ENCODE measurements around the gene SRP68. TPM values are rescaled to one million over a fixed set of nuclear protein-coding genes. Genes with fewer than 3 reads are reported as not detected.

The SRP68 gene
- total RNA-seq = 45.7 and 53.2 TPM in 2 replicates

GRCh38 chr17:76072148-76072858, at the start of gene SRP68:
TSS of gene SRP68 (minus strand) at chr17:76072517. CDS start at chr17:76072491, 26 bp downstream.
- peak; percentile 86 for DNase-seq (ENCODE audit: low read depth)
- Histone ChIP-seq H3K36me3 (ENCODE audit: control insufficient read depth, insufficient read depth, low read length) (no peaks in the 10 kb centered on the region), H3K27me3 (ENCODE audit: control insufficient read depth, insufficient read depth, low read length) (peaks cover 39% of the 10 kb centered on the region), H3K4me3 (ENCODE audit: low read depth, low read length) (peak within 1 kb of the TSS; percentile 84)
- no peak for TF ChIP-seq CTCF (IDR thresholded peaks at IDR 0.05; ENCODE audit: insufficient read depth, low read length, poor library complexity, severe bottlenecking)

GRCh38 chr17:76121932-76122430, 49.7 kb upstream of the SRP68 start:
- no peak overlapping the region for H3K4me3 ChIP-seq (ENCODE audit: low read depth, low read length)
- no peaks in the 10 kb centered on the region for H3K27me3 ChIP-seq (ENCODE audit: control insufficient read depth, insufficient read depth, low read length)
- DNase-seq (ENCODE audit: low read depth) = no peak

GRCh38 chr17:76120658-76121008, 48.3 kb upstream of the SRP68 start:
- Histone ChIP-seq H3K27me3 (ENCODE audit: control insufficient read depth, insufficient read depth, low read length) (no peaks in the 10 kb centered on the region), H3K4me3 (ENCODE audit: low read depth, low read length) (no peak overlapping the region), H3K36me3 (ENCODE audit: control insufficient read depth, insufficient read depth, low read length) (no peaks in the 10 kb centered on the region)
- DNase-seq (ENCODE audit: low read depth) = no peak
- TF ChIP-seq CTCF (IDR thresholded peaks at IDR 0.05; ENCODE audit: insufficient read depth, low read length, poor library complexity, severe bottlenecking) = no peak

More at GRCh38 chr17:76121932-76122430, 49.7 kb upstream of the SRP68 start:
- TF ChIP-seq CTCF (IDR thresholded peaks at IDR 0.05; ENCODE audit: insufficient read depth, low read length, poor library complexity, severe bottlenecking) = no peak
- no peaks in the 10 kb centered on the region for H3K36me3 ChIP-seq (ENCODE audit: control insufficient read depth, insufficient read depth, low read length)

DNA sequence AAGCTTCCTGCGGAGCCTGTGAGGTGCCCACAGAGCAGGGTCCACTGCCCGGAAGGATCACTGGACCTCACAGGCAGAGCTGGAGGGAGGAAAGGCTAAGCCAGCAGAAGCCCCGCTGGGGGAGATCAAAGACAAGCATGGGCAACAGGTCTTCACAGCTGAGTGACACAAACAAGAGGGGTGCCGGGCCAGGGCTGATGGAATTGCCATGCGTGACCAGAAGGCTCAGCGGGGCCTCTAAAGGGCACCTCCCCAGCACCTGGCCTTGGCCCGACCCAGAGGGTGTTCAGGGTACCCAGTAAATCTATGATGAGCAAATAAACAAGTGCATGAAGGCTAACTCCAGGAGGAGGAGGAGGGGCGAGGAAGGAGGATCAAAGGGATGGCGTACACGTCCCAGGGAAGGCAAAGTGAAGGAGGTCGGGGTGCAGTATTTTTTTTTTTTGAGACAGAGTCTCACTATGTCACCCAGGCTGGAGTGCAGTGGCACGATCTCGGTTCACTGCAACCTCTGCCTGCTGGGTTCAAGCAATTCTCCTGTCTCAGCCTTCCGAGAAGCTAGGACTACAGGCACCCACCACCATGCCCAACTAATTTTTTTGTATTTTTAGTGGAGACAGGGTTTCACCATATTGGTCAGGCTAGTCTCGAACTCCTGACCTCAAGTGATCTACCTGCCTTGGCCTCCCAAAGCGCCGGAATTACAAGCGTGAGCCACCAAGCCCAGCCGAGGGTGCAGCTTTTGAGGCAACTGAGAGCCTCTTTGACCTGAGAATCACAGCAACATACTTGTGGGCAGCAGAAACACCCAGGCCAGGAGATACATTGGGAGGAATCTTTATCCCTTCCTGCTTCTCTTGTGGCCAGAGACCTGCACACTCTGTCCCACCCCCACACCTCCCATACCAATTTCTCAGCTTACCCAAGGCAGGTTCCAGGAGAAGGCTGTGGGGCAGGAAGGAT, 47.4 kb upstream of the SRP68 start:
- no peaks in the 10 kb centered on the region for H3K36me3 ChIP-seq (ENCODE audit: control insufficient read depth, insufficient read depth, low read length)
- no peak for DNase-seq (ENCODE audit: low read depth)
- no peak for TF ChIP-seq CTCF (IDR thresholded peaks at IDR 0.05; ENCODE audit: insufficient read depth, low read length, poor library complexity, severe bottlenecking)
- no peaks in the 10 kb centered on the region for H3K27me3 ChIP-seq (ENCODE audit: control insufficient read depth, insufficient read depth, low read length)
- no peak overlapping the region for H3K4me3 ChIP-seq (ENCODE audit: low read depth, low read length)

GRCh38 chr17:76115138-76115754, 42.9 kb upstream of the SRP68 start:
- Histone ChIP-seq H3K27me3 (ENCODE audit: control insufficient read depth, insufficient read depth, low read length) (no peaks in the 10 kb centered on the region), H3K4me3 (ENCODE audit: low read depth, low read length) (no peak overlapping the region), H3K36me3 (ENCODE audit: control insufficient read depth, insufficient read depth, low read length) (no peaks in the 10 kb centered on the region)
- DNase-seq (ENCODE audit: low read depth) = no peak
- TF ChIP-seq CTCF (IDR thresholded peaks at IDR 0.05; ENCODE audit: insufficient read depth, low read length, poor library complexity, severe bottlenecking) = no peak

Measured in kidney epithelial cell (primary cell).